Right lobe of liver (tissue), 4 donors: ENCODE results near the gene SLC13A1.

Source experiments
- CTCF ChIP-seq, 4 donors: fragments of 200-600 bp in 3 of 4; fragments of 450-650 bp in 1 of 4; IDR thresholded peaks; one replicate each; pipeline versions ENCODE4 v1.5.1 to v1.8.0; 2016 to 2022; ENCODE audit warnings: antibody characterized with exemption in 4 of 4, mild to moderate bottlenecking in 2 of 4
- POLR2A ChIP-seq: fragments of 450-650 bp; IDR thresholded peaks from one replicate; pipeline ENCODE4 v1.6.1; 2017; ENCODE audit warnings: antibody characterized with exemption, mild to moderate bottlenecking
- donor health status: DM: no; HTN: no; CAD: no.
- donor health status: DM: no; HTN: no; CAD: no.
- donor health status: DM: no; HTN: yes; CAD: no.

- TF ChIP-seq CTCF (IDR thresholded peaks at IDR 0.05) (no peak), POLR2A (no peak)
Measured at GRCh38 chr7:123242467-123243092, 42.8 kb upstream of the SLC13A1 start.
